ENCODE results near the gene BAG5.

The BAG5 gene

GRCh38 chr14:103509864-103510723 is 52.4 kb downstream of the BAG5 start:
- no peak for DNase-seq (ENCODE audit: low spot score)

GRCh38 chr14:103508521-103509329 is 53.7 kb downstream of the BAG5 start:
- no peak for DNase-seq (ENCODE audit: low spot score)

GRCh38 chr14:103507751-103508150 is 54.7 kb downstream of the BAG5 start:
- DNase-seq (ENCODE audit: low spot score): no peak
